Omental fat pad (tissue), 4 donors: ENCODE data around the gene STARD3. TPM values are rescaled to one million over a fixed set of nuclear protein-coding genes. Genes with fewer than 3 reads are reported as not detected.

Source experiments
- ATAC-seq: fragments of 150-250 bp; one replicate; pipeline ENCODE4 v1.9.1; 2016; ENCODE audit warnings: mild to moderate bottlenecking, moderate library complexity; ENCODE audit not compliant: low FRiP score
- DNase-seq: peaks from one replicate; pipeline ENCODE4 v3.0.0-alpha.2; 2019; ENCODE audit warnings: low spot score
- CTCF ChIP-seq, 3 donors: fragments of 450-650 bp; IDR thresholded peaks; one replicate each; pipeline ENCODE4 v1.5.1; 2016 to 2017; ENCODE audit warnings: antibody characterized with exemption in 3 of 3, mild to moderate bottlenecking in 3 of 3, moderate library complexity in 2 of 3
- total RNA-seq, 4 donors: library from RNA; depleted of rRNA; stranded (reverse); fragments of >200 nt; gene quantifications; one replicate each; pipeline ENCODE4 v1.1.0, GENCODE V29; 2016

Gene STARD3
- total RNA-seq, 4 donors from 2014 or later, result 24.9 to 75.5 (median 36.5) TPM

DNA sequence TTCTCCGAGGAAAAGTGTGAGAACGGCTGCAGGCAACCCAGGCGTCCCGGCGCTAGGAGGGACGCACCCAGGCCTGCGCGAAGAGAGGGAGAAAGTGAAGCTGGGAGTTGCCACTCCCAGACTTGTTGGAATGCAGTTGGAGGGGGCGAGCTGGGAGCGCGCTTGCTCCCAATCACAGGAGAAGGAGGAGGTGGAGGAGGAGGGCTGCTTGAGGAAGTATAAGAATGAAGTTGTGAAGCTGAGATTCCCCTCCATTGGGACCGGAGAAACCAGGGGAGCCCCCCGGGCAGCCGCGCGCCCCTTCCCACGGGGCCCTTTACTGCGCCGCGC, 62.8 kb downstream of the STARD3 start, which contains the start of gene ERBB2:
TSS of gene ERBB2 (plus strand) at position 247 of the 330 bp plus-strand sequence. CDS start 175 bp downstream, outside the sequence.
- peak; percentile 85 for ATAC-seq
- no peak for TF ChIP-seq CTCF (IDR thresholded peaks at IDR 0.05)
- no peak for DNase-seq

DNA sequence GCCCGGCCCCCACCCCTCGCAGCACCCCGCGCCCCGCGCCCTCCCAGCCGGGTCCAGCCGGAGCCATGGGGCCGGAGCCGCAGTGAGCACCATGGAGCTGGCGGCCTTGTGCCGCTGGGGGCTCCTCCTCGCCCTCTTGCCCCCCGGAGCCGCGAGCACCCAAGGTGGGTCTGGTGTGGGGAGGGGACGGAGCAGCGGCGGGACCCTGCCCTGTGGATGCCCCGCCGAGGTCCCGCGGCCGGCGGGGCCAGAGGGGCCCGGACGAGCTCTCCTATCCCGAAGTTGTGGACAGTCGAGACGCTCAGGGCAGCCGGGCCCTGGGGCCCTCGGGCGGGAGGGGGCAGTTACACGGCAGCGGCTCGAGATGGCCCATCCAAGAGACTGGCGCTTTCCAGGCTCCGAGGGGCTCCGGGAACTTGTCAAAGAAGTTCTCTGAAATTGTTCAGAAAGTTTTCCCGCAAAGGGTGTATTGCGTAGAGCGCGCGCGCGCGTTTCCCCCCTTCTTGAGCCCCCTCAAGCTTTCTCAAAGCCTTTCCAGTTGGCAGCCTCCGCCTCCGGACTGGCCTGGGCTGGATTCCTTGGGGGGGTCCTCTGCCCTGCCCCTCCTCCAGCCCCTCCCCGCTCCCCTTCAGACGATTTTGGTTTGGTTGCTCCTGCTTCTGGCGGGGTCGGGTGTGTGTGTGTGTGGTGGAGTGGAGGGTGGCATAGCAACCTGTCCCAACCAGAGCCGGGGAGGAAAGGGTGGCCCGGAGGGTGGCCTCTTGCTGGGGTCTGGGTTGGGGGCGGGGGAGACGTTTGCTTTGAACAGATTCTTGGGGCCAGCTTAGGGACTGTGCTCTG, 63.4 kb downstream of the STARD3 start:
- peak; percentile 38 for ATAC-seq

GRCh38 chr17:39701012-39701783, 64.3 kb downstream of the STARD3 start:
- DNase-seq (no peak), ATAC-seq (no peak)
- no peak for TF ChIP-seq CTCF (IDR thresholded peaks at IDR 0.05)

More for the DNA sequence above, 63.4 kb downstream of the STARD3 start:
- no peak for DNase-seq
- no peak for TF ChIP-seq CTCF (IDR thresholded peaks at IDR 0.05)

DNA sequence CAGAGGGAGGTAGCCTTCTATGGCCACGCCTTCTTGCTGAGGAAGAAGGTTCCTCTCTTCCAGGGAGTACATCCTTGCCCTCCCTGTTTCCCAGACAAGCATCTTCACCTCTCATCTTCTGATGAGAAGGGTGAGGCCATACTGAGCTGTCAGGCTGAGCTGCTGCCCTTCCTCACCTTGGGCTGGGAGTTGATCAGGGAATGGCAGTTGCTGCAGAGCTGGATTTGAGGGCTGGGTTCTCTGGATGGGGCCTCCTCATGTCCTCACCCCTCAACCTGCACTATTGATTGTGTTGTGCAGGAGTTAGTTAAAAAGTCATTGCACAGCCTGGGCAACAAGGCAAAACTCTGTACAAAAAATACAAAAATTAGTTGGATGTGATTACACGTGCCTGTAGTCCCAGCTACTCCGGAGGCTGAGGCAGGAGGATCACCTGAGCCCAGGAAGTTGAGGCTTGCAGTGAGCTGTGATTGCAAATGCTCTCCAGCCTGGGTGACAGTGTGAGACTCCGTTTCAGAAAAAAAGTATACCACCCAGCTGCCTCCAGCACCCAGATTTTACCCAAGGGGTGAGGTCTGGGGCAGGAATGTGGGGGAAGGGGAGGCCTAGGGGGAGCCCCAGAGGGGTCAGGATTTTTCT, 65.0 kb downstream of the STARD3 start:
- DNase-seq (no peak), ATAC-seq (no peak)
- TF ChIP-seq CTCF (IDR thresholded peaks at IDR 0.05), result no peak

- ATAC-seq, result no peak
These were observed 66.3 kb downstream of the STARD3 start for GRCh38 chr17:39702901-39703893.

More at GRCh38 chr17:39702901-39703893, 66.3 kb downstream of the STARD3 start:
- no peak for TF ChIP-seq CTCF (IDR thresholded peaks at IDR 0.05)
- DNase-seq, result no peak
